HG03103 (cell line): Measurements from ENCODE around the gene BOK.
A peak's percentile ranks its signal among the peaks of the same experiment; 100 is the strongest.

Experiments
- ATAC-seq: cut with Tn5 transposase; IDR thresholded peaks from one replicate; pipeline ENCODE4 v1.9.1; 2021; ENCODE audit warnings: low read depth; ENCODE audit not compliant: unreplicated experiment

Gene BOK

DNA sequence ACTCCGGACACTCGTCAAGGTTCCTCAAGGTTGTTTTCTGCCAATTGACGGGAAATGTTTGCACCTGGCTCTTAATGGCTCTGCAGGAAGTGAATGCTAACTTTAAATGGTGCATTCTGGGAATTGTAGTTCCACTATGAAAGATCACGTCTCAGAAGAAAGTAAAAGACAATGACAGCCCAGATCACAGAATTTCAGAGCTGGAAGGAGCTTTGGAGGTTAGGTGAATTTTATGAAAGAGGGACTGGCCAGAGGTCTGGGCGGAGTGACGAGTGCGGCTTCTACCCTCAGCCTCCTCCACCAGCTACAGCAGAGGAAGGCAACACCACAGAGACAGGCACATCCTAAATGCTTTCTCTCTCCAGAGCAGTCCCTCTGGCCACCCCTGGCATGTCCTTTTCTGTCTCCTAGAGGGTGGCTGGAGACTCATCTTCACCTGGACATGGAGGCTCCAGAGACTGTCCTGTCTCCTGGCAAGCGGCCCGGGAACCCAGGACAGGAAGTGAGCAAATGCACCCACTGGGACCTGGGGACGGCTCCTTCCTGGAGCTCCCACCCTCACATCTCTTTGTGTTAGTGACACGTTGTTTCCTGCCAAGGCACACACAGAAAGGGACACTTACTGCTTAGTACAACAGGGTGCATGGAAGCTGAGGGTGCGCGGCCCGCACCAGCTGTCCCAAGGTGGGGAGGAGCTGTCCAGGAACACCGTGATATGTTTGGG, 59.0 kb downstream of the BOK start:
- peak; percentile 51 for ATAC-seq

- no peak for ATAC-seq
Observed at GRCh38 chr2:241618296-241618805, 59.8 kb downstream of the BOK start.

GRCh38 chr2:241618829-241619228, 60.3 kb downstream of the BOK start:
- no peak for ATAC-seq

- ATAC-seq: no peak
Observed at GRCh38 chr2:241619597-241620418, 61.3 kb downstream of the BOK start.

DNA sequence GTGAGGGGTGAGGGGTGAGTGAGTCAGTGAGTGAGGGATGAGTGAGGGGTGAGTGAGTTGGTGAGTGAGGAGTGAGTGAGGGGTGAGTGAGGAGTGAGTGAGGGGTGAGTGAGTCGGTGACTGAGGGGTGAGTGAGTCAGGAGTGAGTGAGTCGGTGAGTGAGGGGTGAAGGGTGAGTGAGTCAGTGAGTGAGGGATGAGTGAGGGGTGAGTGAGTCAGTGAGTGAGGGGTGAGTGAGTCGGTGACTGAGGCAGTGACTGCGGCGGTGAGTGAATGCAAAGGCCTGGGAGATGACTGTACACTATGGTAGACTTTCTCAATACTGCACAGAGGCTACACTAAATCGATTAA, 61.8 kb downstream of the BOK start:
- ATAC-seq: no peak
